ENCODE results near the gene DNAJB4.
"Not testable (repeated sequence)": the region's sequence is repeated elsewhere in the genome, so short reads cannot be mapped to it uniquely, and the experiment has no call there.

- TF ChIP-seq, protein P1, sequence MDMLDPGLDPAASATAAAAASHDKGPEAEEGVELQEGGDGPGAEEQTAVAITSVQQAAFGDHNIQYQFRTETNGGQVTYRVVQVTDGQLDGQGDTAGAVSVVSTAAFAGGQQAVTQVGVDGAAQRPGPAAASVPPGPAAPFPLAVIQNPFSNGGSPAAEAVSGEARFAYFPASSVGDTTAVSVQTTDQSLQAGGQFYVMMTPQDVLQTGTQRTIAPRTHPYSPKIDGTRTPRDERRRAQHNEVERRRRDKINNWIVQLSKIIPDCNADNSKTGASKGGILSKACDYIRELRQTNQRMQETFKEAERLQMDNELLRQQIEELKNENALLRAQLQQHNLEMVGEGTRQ (IDR thresholded peaks at IDR 0.05; ENCODE audit: low read depth, low read length) = not testable (repeated sequence)
- TF ChIP-seq, protein P1 (CRISPR knock-in tag; IDR thresholded peaks at IDR 0.05; ENCODE audit: borderline replicate concordance) = not testable (repeated sequence)
- TF ChIP-seq ZNF773 (CRISPR knock-in tag; IDR thresholded peaks at IDR 0.05; ENCODE audit: borderline replicate concordance); KAT2B (IDR thresholded peaks at IDR 0.05; ENCODE audit: borderline replicate concordance, low read depth, low read length); POLR2AphosphoS5 (IDR thresholded peaks at IDR 0.05; ENCODE audit: low read depth, low read length); SIX4 (CRISPR knock-in tag; IDR thresholded peaks at IDR 0.05); ZBTB7A (CRISPR knock-in tag; IDR thresholded peaks at IDR 0.05); RFX5 (IDR thresholded peaks at IDR 0.05; ENCODE audit: low read depth, low read length): not testable (repeated sequence)
- TF ChIP-seq, protein P2, sequence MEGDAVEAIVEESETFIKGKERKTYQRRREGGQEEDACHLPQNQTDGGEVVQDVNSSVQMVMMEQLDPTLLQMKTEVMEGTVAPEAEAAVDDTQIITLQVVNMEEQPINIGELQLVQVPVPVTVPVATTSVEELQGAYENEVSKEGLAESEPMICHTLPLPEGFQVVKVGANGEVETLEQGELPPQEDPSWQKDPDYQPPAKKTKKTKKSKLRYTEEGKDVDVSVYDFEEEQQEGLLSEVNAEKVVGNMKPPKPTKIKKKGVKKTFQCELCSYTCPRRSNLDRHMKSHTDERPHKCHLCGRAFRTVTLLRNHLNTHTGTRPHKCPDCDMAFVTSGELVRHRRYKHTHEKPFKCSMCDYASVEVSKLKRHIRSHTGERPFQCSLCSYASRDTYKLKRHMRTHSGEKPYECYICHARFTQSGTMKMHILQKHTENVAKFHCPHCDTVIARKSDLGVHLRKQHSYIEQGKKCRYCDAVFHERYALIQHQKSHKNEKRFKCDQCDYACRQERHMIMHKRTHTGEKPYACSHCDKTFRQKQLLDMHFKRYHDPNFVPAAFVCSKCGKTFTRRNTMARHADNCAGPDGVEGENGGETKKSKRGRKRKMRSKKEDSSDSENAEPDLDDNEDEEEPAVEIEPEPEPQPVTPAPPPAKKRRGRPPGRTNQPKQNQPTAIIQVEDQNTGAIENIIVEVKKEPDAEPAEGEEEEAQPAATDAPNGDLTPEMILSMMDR (CRISPR knock-in tag; IDR thresholded peaks at IDR 0.05) = not testable (repeated sequence)
Measured at GRCh38 chr1:77983352-77983996, 21.3 kb upstream of the DNAJB4 start.
